ENCODE measurements around the gene SLC6A6.

Gene SLC6A6

GRCh38 chr3:14520967-14521366, 118.6 kb downstream of the SLC6A6 start:
- DNase-seq (ENCODE audit: low read depth, low spot score), result no peak

DNA sequence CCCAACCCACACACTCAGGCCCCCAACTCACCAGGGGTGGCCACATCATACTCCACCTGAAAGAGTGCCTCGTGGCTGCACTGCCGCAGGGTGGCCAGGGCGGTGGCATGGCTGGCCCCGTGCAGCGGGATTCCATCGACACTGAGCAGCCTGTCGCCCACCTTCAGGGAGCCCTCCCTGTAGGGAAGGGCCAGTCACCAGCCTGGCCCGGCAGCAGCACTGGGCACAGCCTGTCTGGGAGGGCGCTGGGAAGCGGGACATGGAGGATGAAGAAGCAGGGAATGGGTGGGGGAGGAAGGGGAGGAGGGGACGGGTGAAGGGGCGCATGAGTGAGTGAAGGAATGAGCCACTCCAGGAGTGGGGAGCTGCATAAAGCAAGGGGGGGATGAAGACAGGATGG, 119.2 kb downstream of the SLC6A6 start:
- DNase-seq (ENCODE audit: low read depth, low spot score), result no peak

DNA sequence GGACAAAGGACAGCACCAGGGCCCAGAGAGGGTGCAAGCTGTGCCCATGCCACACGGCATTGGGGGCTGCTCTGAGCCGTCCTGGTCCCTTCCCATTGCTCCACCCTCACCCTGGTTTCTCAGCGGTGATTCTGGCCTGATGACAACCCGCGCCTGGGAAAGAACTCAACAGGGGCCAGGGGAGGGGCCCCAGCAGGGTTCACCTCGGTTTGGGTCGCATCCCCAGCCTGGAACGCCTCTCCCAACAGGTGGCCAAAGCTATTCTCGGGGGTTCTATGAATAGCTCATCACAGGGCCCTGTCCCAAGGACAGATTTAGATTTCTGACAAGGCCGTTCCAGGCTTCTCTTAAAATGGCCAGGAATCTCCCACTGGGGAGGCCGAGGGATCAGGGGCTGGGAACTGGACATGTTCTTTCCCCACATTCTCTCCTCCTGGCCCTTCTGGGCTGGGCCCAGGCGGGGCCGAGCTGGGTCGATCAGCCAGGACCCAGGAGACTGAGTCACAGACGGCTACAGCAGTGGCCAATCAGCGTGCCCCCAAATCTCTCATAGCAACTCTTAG, 119.8 kb downstream of the SLC6A6 start:
- DNase-seq (ENCODE audit: low read depth, low spot score), result no peak

DNA sequence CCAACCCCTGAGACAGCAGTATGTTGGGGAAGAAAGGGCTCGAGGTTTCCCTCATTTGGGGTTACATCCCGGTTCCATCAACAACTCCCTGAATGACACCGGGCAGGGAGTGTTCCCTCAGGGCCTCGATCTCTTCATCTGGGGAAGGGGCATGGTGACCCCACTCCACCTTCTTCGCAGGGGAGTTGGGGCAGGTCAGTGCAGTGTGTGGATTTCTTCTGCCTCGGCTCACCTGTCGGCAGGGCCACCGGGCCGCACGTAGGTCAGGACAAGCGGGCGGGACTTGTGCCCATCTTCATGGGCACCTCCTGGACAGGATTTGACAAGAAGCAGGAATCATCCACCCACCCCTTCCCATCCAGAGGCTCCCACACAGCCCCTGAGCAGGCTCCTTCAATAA, 120.4 kb downstream of the SLC6A6 start:
- no peak for DNase-seq (ENCODE audit: low read depth, low spot score)

DNA sequence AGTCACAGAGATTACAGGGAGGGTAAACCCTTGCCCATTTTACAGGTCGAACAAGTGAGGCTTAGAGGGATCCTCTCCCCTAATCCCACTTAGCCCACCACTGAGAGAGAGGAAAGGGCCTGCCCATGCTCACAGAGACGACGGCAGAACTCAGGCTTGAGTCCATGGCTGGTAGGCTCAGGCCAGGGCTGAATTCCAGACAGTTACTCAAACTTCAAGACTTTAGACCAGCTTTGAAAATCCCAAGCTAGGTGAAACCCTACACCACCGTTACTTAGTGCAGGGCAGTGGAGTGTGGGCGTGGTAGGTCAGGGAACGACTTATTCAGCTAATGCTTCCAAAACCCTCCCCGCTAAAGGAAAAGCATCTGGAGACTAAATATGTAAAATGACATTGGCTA, 121.4 kb downstream of the SLC6A6 start:
- no peak for DNase-seq (ENCODE audit: low read depth, low spot score)

DNA sequence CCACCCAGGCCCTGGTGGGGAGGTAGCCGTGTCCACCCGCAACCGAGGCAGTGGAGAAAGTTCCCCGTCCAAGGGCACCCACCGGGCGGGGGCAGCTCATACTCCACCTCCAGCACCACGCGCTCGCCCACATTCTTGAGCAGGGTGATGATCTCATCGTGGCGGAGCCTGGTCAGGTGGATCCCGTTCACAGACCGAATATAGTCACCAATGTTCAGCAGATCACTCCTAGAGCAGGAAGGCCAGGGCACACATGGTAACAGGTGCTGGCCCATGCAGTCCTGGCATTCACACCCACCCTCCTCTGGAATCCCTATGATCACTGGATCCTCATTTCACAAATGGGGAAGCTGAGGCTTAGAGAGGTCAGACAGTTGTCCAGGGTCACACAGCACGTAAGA, 121.9 kb downstream of the SLC6A6 start:
- no peak for DNase-seq (ENCODE audit: low read depth, low spot score)

- DNase-seq (ENCODE audit: low read depth, low spot score), result no peak
Observed at GRCh38 chr3:14524920-14525660, 122.7 kb downstream of the SLC6A6 start.

- no peak for DNase-seq (ENCODE audit: low read depth, low spot score)
Observed at GRCh38 chr3:14525685-14526631, 123.6 kb downstream of the SLC6A6 start.

DNA sequence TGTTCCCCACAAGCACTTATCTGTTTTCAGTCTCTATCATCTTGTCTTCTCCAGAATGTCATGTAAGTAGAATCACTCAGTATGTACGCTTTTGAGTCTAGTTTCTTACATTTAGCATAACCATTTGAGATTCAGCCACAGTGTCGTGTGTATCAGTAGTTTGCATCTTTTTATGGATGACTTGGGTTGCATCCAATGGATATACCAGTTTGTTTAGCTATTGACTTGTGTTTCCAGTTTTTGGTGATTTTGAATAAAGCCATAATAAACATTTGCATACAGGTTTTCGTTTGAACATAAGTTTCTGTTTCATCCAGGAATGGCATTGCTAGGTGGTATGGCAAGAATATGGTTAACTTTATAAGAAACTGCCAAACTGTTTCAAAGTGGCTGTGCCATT, 125.7 kb downstream of the SLC6A6 start:
- DNase-seq (ENCODE audit: low read depth, low spot score), result no peak

GRCh38 chr3:14531856-14532395, 129.5 kb downstream of the SLC6A6 start:
- no peak for DNase-seq (ENCODE audit: low read depth, low spot score)

- no peak for DNase-seq (ENCODE audit: low read depth, low spot score)
Observed at GRCh38 chr3:14532691-14533456, 130.5 kb downstream of the SLC6A6 start.

- DNase-seq (ENCODE audit: low read depth, low spot score), result no peak
Observed at GRCh38 chr3:14533457-14533958, 131.1 kb downstream of the SLC6A6 start.

- DNase-seq (ENCODE audit: low read depth, low spot score), result no peak
Observed at GRCh38 chr3:14534516-14535191, 132.2 kb downstream of the SLC6A6 start.

GRCh38 chr3:14535616-14536015, 133.2 kb downstream of the SLC6A6 start:
- no peak for DNase-seq (ENCODE audit: low read depth, low spot score)

DNA sequence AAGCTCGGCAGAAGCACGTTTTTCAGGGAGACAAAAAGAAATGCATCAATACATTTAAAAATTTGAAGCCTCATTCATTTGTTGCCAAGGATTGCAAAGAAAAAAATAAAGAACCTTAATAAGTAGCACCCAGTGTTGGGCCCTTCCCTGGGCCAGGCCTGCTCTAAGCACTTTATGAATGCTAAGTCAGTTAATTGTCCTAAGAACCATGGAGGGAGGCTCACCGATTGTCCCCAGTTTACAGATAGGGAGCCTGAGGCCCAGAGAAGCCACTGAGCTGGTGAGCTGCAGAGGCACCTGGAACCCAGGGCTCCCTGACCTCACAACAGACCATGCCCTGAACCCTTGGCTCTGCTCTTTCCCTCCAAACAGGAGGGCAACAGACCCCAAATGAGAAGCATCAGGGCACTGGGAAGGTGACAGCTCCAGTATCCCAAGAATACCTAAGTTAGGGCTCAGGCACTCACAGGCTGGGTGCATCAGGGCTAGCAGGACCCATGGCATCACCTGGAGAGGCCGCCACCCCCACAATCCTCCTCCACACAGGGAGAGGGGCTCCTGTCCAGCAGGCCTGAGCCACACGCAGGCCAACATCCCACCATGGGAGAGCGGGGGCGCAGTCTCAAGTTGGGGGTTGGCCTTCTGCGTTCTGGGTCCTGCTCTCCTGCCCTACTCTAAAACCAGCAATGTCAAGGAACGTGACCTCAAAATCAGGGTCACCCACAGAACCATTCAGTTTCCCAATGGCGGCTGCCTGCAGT, 133.8 kb downstream of the SLC6A6 start:
- no peak for DNase-seq (ENCODE audit: low read depth, low spot score)

GRCh38 chr3:14536837-14537589, 134.6 kb downstream of the SLC6A6 start:
- no peak for DNase-seq (ENCODE audit: low read depth, low spot score)

GRCh38 chr3:14537590-14538450, 135.4 kb downstream of the SLC6A6 start:
- DNase-seq (ENCODE audit: low read depth, low spot score), result no peak

- no peak for DNase-seq (ENCODE audit: low read depth, low spot score)
Observed at GRCh38 chr3:14538451-14539088, 136.2 kb downstream of the SLC6A6 start.

Measured in activated CD4-positive, CD25-positive, alpha-beta regulatory T cell treated with anti-CD3 and anti-CD28 coated beads, Interleukin-2, amount 50 U/mL, for 16 hours (primary cell).